SK-N-SH (cell line): Measurements from ENCODE around the gene CLSTN2. TPM values are rescaled to one million over a fixed set of nuclear protein-coding genes. Genes with fewer than 3 reads are reported as not detected.

Experiments
- CTCF ChIA-PET: fragments of 300-600, 350-600 bp; formaldehyde crosslinking; extraction: SDS; loops from one replicate; lab custom pipeline; 2021; lab: Yijun Ruan, JAX
- POLR2A ChIA-PET: fragments of 350-600 bp; sonication (Branson Sonifier 250); formaldehyde crosslinking; extraction: SDS; loops from one replicate; lab custom pipeline; 2020; ENCODE audit warnings: antibody characterized with exemption, inconsistent platforms; lab: Yijun Ruan, JAX
- DNase-seq: peaks from one replicate; pipeline ENCODE4 v3.0.0; 2012
- H2AFZ ChIP-seq: fragments of 200-600 bp; sonication (generic); 2 replicates; pipeline ENCODE4 v1.8.1; 2016; ENCODE audit warnings: antibody characterized with exemption, mild to moderate bottlenecking, low read depth
- H3F3A ChIP-seq: fragments of 200-600 bp; sonication (generic); replicated peaks from 2 replicates; pipeline ENCODE3; 2016; ENCODE audit warnings: antibody characterized with exemption, mild to moderate bottlenecking; ENCODE audit not compliant: insufficient read depth
- H3K27ac ChIP-seq, 2 experiments: fragments of 200-500 bp in 1 of 2; fragments of 200-600 bp in 1 of 2; sonication (Bioruptor generic) in 1 of 2; sonication (generic), shearing (Covaris generic) in 1 of 2; 2 replicates each; pipeline versions ENCODE4 v1.5.1 to v1.6.1; 2014 to 2016; ENCODE audit warnings: low read depth in 2 of 2, inconsistent platforms in 1 of 2, low read length in 1 of 2, mild to moderate bottlenecking in 1 of 2, mixed read lengths in 1 of 2
- H3K27me3 ChIP-seq: fragments of 200-600 bp; sonication (generic), shearing (Covaris generic); 2 replicates; pipeline ENCODE4 v1.6.1; 2016; ENCODE audit warnings: mixed run types; ENCODE audit not compliant: insufficient read depth
- H3K36me3 ChIP-seq, 2 experiments: fragments of 200-500 bp in 1 of 2; fragments of 200-600 bp in 1 of 2; sonication (Bioruptor generic) in 1 of 2; sonication (generic) in 1 of 2; replicated peaks in 1 of 2; 2 replicates each; pipeline versions ENCODE3 to v1.5.1; 2014 to 2016; ENCODE audit warnings: low read length in 1 of 2, mild to moderate bottlenecking in 1 of 2; ENCODE audit not compliant: insufficient read depth in 2 of 2, control insufficient read depth in 1 of 2
- H3K4me1 ChIP-seq, 2 experiments: fragments of 200-500 bp in 1 of 2; fragments of 200-600 bp in 1 of 2; sonication (Bioruptor generic) in 1 of 2; sonication (generic), shearing (Covaris generic) in 1 of 2; 2 replicates each; pipeline versions ENCODE4 v1.5.1 to v1.6.1; 2014 to 2016; ENCODE audit warnings: low read depth in 1 of 2, low read length in 1 of 2, mixed run types in 1 of 2; ENCODE audit not compliant: insufficient read depth in 2 of 2, control insufficient read depth in 1 of 2
- H3K4me2 ChIP-seq: fragments of 200-600 bp; sonication (generic), shearing (Covaris generic); 2 replicates; pipeline ENCODE4 v1.6.1; 2017; ENCODE audit warnings: mixed run types
- H3K4me3 ChIP-seq, 2 experiments: fragments of 200-500 bp in 1 of 2; fragments of 200-600 bp in 1 of 2; sonication (Bioruptor generic) in 1 of 2; sonication (generic), shearing (Covaris generic) in 1 of 2; 2 replicates each; pipeline versions ENCODE4 v1.5.1 to v1.8.1; 2014 to 2016; ENCODE audit warnings: low read depth in 2 of 2, inconsistent platforms in 1 of 2, low read length in 1 of 2, mild to moderate bottlenecking in 1 of 2, mixed read lengths in 1 of 2, moderate library complexity in 1 of 2
- H3K79me2 ChIP-seq: fragments of 200-600 bp; sonication (generic); 2 replicates; pipeline ENCODE4 v1.8.1; 2017; ENCODE audit warnings: mild to moderate bottlenecking; ENCODE audit not compliant: insufficient read depth
- H3K9ac ChIP-seq: fragments of 200-600 bp; sonication (generic); 2 replicates; pipeline ENCODE4 v1.6.1; 2017; ENCODE audit warnings: mixed run types
- H3K9me2 ChIP-seq: fragments of 200-600 bp; sonication (generic); 2 replicates; pipeline ENCODE4 v1.6.1; 2017; ENCODE audit warnings: mixed run types
- H3K9me3 ChIP-seq: fragments of 200-600 bp; sonication (generic); 2 replicates; pipeline ENCODE4 v1.6.1; 2017; ENCODE audit warnings: mixed run types, mild to moderate bottlenecking, moderate library complexity
- H4K20me1 ChIP-seq: fragments of 200-600 bp; sonication (generic); 2 replicates; pipeline ENCODE4 v1.6.1; 2017; ENCODE audit warnings: mild to moderate bottlenecking, mixed run types; ENCODE audit not compliant: insufficient read depth
- CHD2 ChIP-seq: fragments of 150-350 bp; IDR thresholded peaks from 2 replicates; pipeline ENCODE4 v1.6.1; 2018; ENCODE audit warnings: low read length; ENCODE audit not compliant: partially characterized antibody
- ELF1 ChIP-seq: IDR thresholded peaks from 2 replicates; pipeline ENCODE4 v1.4.0; 2012
- EP300 ChIP-seq, 2 experiments: IDR thresholded peaks; 2 replicates each; pipeline versions ENCODE4 v1.4.0 to v1.6.1; 2012; ENCODE audit warnings: borderline replicate concordance in 1 of 2, low read depth in 1 of 2, low read length in 1 of 2
- FOXJ3 ChIP-seq: sonication (generic); formaldehyde crosslinking; IDR thresholded peaks from 2 replicates; pipeline ENCODE4 v1.5.1; 2020; ENCODE audit warnings: mild to moderate bottlenecking, missing genetic modification reagents
- GABPA ChIP-seq: IDR thresholded peaks from 2 replicates; pipeline ENCODE4 v1.4.0; 2012; ENCODE audit warnings: low read depth, mild to moderate bottlenecking
- GATA2 ChIP-seq: sonication (generic); formaldehyde crosslinking; IDR thresholded peaks from 2 replicates; pipeline ENCODE4 v1.5.0; 2020; ENCODE audit warnings: mild to moderate bottlenecking, missing genetic modification reagents
- NRF1 ChIP-seq: IDR thresholded peaks from 2 replicates; pipeline ENCODE4 v1.6.1; 2012; ENCODE audit warnings: low read depth, mild to moderate bottlenecking, low read length
- RCOR1 ChIP-seq: fragments of 150-350 bp; IDR thresholded peaks from 2 replicates; pipeline ENCODE4 v1.6.1; 2017; ENCODE audit warnings: antibody characterized with exemption, low read length
- SIN3A ChIP-seq: IDR thresholded peaks from 2 replicates; pipeline ENCODE4 v1.6.1; 2012; ENCODE audit warnings: low read depth, mild to moderate bottlenecking, low read length, moderate library complexity, borderline replicate concordance
- TAF1 ChIP-seq: IDR thresholded peaks from 2 replicates; pipeline ENCODE4 v1.6.1; 2012; ENCODE audit warnings: low read depth, mild to moderate bottlenecking, low read length, moderate library complexity, borderline replicate concordance
- TEAD4 ChIP-seq: IDR thresholded peaks from 2 replicates; pipeline ENCODE4 v1.4.0; 2012; ENCODE audit warnings: mild to moderate bottlenecking, borderline replicate concordance; ENCODE audit not compliant: insufficient read depth
- WGBS: methylation state at CpG from one replicate; pipeline ENCODE4 v1.1.6; 2017; ENCODE audit warnings: low lambda C conversion rate; 5-methylcytosine and 5-hydroxymethylcytosine counted together
- polyA plus RNA-seq, 3 experiments: library from polyadenylated mRNA; depleted of rRNA; stranded (reverse); fragments of >200 nt; gene quantifications; 2 replicates each; pipeline ENCODE4 v1.2.3, GENCODE V29; 2012
- TF ChIP-seq, protein P1 (sequence below): IDR thresholded peaks from 2 replicates; pipeline ENCODE4 v1.4.0; 2012; ENCODE audit warnings: low read depth, borderline replicate concordance
- TF ChIP-seq, protein P2 (sequence below): fragments of 200-600 bp; sonication (generic); IDR thresholded peaks from 2 replicates; pipeline ENCODE4 v1.6.1; 2017; ENCODE audit warnings: antibody characterized with exemption, mild to moderate bottlenecking, moderate library complexity
- TF ChIP-seq, protein P3 (sequence below): fragments of 150-350 bp; IDR thresholded peaks from 2 replicates; pipeline ENCODE4 v1.6.1; 2017; ENCODE audit warnings: antibody characterized with exemption, low read length, low read depth, borderline replicate concordance
- TF ChIP-seq, protein P4 (sequence below): IDR thresholded peaks from 2 replicates; pipeline ENCODE4; 2012

The CLSTN2 gene
- polyA plus RNA-seq, 1 of the 3 experiments (the other 2 are of a cell fraction) = 0.02 TPM

DNA sequence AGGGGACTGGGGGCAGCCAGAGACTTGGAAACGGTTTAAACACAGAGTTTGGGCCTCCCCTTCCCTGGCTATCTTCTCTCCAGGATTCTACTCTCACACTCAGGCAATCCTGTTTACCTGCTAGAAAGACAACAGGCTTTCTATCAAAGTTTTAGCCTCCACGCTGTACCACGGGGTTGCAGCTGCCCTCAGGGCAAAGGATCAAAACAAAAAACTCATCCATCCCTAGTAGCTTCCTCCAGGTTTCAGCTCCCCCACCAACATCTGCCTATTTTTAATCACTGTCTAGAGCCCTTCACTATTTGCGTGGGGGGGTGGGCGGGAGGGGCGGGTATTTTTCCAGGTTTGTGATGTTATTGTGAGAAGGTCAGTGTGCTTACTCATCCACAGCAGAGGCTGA lies 456.1 kb downstream of the CLSTN2 start:
- WGBS = 39% methylated on average over 6 of the region's 6 CpGs
- Histone ChIP-seq H3K27ac (no peak overlapping the region), H3K36me3 (no peaks in the 10 kb centered on the region)

More for the DNA sequence above, 456.1 kb downstream of the CLSTN2 start:
- H3K4me1 ChIP-seq = peaks cover 0 to 4% of the 10 kb centered on the region in 2 experiments; a peak in 1 of 4 replicates
- peaks cover 4% of the 10 kb centered on the region; the same call in 1 of the 2 replicates for H3K9me3 ChIP-seq
- no peaks in the 10 kb centered on the region for H3K27me3 ChIP-seq
- H3K4me2 ChIP-seq = no peak overlapping the region
- H4K20me1 ChIP-seq = no peaks in the 10 kb centered on the region
- POLR2A ChIA-PET = no interaction called here
- H3F3A ChIP-seq = no peaks in the 10 kb centered on the region
- no peaks in the 10 kb centered on the region for H3K9me2 ChIP-seq
- CTCF ChIA-PET = no interaction called here
- TF ChIP-seq, protein P1, sequence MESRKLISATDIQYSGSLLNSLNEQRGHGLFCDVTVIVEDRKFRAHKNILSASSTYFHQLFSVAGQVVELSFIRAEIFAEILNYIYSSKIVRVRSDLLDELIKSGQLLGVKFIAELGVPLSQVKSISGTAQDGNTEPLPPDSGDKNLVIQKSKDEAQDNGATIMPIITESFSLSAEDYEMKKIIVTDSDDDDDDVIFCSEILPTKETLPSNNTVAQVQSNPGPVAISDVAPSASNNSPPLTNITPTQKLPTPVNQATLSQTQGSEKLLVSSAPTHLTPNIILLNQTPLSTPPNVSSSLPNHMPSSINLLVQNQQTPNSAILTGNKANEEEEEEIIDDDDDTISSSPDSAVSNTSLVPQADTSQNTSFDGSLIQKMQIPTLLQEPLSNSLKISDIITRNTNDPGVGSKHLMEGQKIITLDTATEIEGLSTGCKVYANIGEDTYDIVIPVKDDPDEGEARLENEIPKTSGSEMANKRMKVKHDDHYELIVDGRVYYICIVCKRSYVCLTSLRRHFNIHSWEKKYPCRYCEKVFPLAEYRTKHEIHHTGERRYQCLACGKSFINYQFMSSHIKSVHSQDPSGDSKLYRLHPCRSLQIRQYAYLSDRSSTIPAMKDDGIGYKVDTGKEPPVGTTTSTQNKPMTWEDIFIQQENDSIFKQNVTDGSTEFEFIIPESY = no peak
- TF ChIP-seq EP300 (IDR thresholded peaks at IDR 0.05; ENCODE audit: borderline replicate concordance in 1 of 2, low read depth in 1 of 2, low read length in 1 of 2) (no peak), TAF1 (no peak), GABPA (no peak), GATA2 (CRISPR knock-in tag) (no peak), NRF1 (no peak), SIN3A (no peak), CHD2 (no peak), TEAD4 (no peak), RCOR1 (no peak), ELF1 (no peak), FOXJ3 (CRISPR knock-in tag) (no peak)
- TF ChIP-seq, protein P2, sequence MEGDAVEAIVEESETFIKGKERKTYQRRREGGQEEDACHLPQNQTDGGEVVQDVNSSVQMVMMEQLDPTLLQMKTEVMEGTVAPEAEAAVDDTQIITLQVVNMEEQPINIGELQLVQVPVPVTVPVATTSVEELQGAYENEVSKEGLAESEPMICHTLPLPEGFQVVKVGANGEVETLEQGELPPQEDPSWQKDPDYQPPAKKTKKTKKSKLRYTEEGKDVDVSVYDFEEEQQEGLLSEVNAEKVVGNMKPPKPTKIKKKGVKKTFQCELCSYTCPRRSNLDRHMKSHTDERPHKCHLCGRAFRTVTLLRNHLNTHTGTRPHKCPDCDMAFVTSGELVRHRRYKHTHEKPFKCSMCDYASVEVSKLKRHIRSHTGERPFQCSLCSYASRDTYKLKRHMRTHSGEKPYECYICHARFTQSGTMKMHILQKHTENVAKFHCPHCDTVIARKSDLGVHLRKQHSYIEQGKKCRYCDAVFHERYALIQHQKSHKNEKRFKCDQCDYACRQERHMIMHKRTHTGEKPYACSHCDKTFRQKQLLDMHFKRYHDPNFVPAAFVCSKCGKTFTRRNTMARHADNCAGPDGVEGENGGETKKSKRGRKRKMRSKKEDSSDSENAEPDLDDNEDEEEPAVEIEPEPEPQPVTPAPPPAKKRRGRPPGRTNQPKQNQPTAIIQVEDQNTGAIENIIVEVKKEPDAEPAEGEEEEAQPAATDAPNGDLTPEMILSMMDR = no peak
- TF ChIP-seq, protein P3, sequence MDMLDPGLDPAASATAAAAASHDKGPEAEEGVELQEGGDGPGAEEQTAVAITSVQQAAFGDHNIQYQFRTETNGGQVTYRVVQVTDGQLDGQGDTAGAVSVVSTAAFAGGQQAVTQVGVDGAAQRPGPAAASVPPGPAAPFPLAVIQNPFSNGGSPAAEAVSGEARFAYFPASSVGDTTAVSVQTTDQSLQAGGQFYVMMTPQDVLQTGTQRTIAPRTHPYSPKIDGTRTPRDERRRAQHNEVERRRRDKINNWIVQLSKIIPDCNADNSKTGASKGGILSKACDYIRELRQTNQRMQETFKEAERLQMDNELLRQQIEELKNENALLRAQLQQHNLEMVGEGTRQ = no peak
- TF ChIP-seq, protein P4, sequence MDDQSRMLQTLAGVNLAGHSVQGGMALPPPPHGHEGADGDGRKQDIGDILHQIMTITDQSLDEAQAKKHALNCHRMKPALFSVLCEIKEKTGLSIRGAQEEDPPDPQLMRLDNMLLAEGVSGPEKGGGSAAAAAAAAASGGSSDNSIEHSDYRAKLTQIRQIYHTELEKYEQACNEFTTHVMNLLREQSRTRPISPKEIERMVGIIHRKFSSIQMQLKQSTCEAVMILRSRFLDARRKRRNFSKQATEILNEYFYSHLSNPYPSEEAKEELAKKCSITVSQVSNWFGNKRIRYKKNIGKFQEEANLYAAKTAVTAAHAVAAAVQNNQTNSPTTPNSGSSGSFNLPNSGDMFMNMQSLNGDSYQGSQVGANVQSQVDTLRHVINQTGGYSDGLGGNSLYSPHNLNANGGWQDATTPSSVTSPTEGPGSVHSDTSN = no peak
- TF ChIP-seq, all 33 proteins: peak for 0
- Histone ChIP-seq H3K9ac (no peak overlapping the region), H3K4me3 (no peak overlapping the region), H2AFZ (no peak overlapping the region), H3K79me2 (no peaks in the 10 kb centered on the region)
- peak; percentile 6 for DNase-seq
